Natural killer cell (primary cell): ENCODE measurements around the gene OOSP4A. TPM values are rescaled to one million over a fixed set of nuclear protein-coding genes. Genes with fewer than 3 reads are reported as not detected.

Source experiments
- ATAC-seq, 3 donors: fragments of 150-1000 bp in 2 of 3; fragments of 200-7000 bp in 1 of 3; cut with Tn5 transposase; 1 replicate in 1 of 3; 2 replicates in 2 of 3; pipeline ENCODE4 v1.10.0; 2021; ENCODE audit warnings: mild to moderate bottlenecking in 2 of 3, moderate library complexity in 2 of 3
- DNase-seq, 2 donors: peaks; one replicate each; pipeline versions ENCODE4 v3.0.0 to v3.0.0-alpha.2; 2013 to 2021; ENCODE audit warnings: mixed read lengths in 1 of 2
- H3K27ac ChIP-seq: one replicate; pipeline ENCODE4 v1.5.1; 2013; ENCODE audit warnings: mild to moderate bottlenecking, low read length
- H3K27me3 ChIP-seq: one replicate; pipeline ENCODE4 v1.6.1; 2013; ENCODE audit warnings: low read length; ENCODE audit not compliant: control insufficient read depth, insufficient read depth
- H3K36me3 ChIP-seq: one replicate; pipeline ENCODE4 v1.6.1; 2013; ENCODE audit warnings: low read length; ENCODE audit not compliant: control insufficient read depth, insufficient read depth
- H3K4me1 ChIP-seq: one replicate; pipeline ENCODE4 v1.6.1; 2013; ENCODE audit warnings: low read length; ENCODE audit not compliant: control insufficient read depth, insufficient read depth
- H3K4me3 ChIP-seq: one replicate; pipeline ENCODE4 v1.5.1; 2013; ENCODE audit warnings: low read length
- H3K9me3 ChIP-seq: one replicate; pipeline ENCODE4 v1.6.1; 2013; ENCODE audit warnings: low read length; ENCODE audit not compliant: control insufficient read depth, insufficient read depth
- H3K27ac Mint-ChIP-seq, 2 donors: one replicate each; pipeline ENCODE4 v1.8.0; 2022; ENCODE audit warnings: mild to moderate bottlenecking in 2 of 2, mixed read lengths in 2 of 2, moderate library complexity in 1 of 2
- H3K27me3 Mint-ChIP-seq, 2 donors: one replicate each; pipeline ENCODE4 v1.8.0; 2022; ENCODE audit warnings: low read depth in 2 of 2, mixed read lengths in 2 of 2
- H3K36me3 Mint-ChIP-seq: one replicate; pipeline ENCODE4 v1.8.0; 2022; ENCODE audit warnings: mixed read lengths
- H3K4me1 Mint-ChIP-seq, 2 donors: one replicate each; pipeline ENCODE4 v1.8.0; 2022; ENCODE audit warnings: mixed read lengths in 2 of 2
- H3K4me3 Mint-ChIP-seq: one replicate; pipeline ENCODE4 v1.8.0; 2022; ENCODE audit warnings: mild to moderate bottlenecking, moderate library complexity, mixed read lengths
- H3K9me3 Mint-ChIP-seq, 2 donors: one replicate each; pipeline ENCODE4 v1.8.0; 2022; ENCODE audit warnings: mixed read lengths in 2 of 2
- CTCF ChIP-seq: fragments of 200-600 bp; IDR thresholded peaks from one replicate; pipeline ENCODE4 v1.8.0; 2022; ENCODE audit warnings: antibody characterized with exemption
- WGBS: methylation state at CpG from one replicate; pipeline ENCODE4 v1.1.7; 2013; ENCODE audit warnings: missing lambda C conversion rate; ENCODE audit not compliant: insufficient coverage; 5-methylcytosine and 5-hydroxymethylcytosine counted together
- intact Hi-C: fragments of 100-400 bp; cut with micrococcal nuclease; formaldehyde crosslinking; loops from one replicate; pipeline ENCODE4 v1.14.2; 2022
- total RNA-seq, 4 donors: library from RNA; stranded (reverse); fragments of 120-200 nt in 1 of 4; gene quantifications; one replicate each; pipeline versions ENCODE4 v1.2.3 to v1.2.4, GENCODE V29; 2013 to 2022

The OOSP4A gene
- total RNA-seq, 3 donors from 2014 or later (not counting 1 experiment from before 2014, with no cell fraction given) = not detected

- Mint-ChIP-seq H3K27ac (no peak overlapping the region), H3K4me3 (no peak overlapping the region), H3K36me3 (no peaks in the 10 kb centered on the region), H3K27me3 (peaks cover 0 to 12% of the 10 kb centered on the region in 2 donors), H3K4me1 (peaks cover 0 to 10% of the 10 kb centered on the region in 2 donors), H3K9me3 (peaks cover 2% of the 10 kb centered on the region in 2 donors)
- TF ChIP-seq CTCF = no peak
- Histone ChIP-seq H3K36me3 (no peaks in the 10 kb centered on the region), H3K27ac (no peak overlapping the region), H3K27me3 (no peaks in the 10 kb centered on the region), H3K9me3 (no peaks in the 10 kb centered on the region), H3K4me3 (no peak overlapping the region), H3K4me1 (no peaks in the 10 kb centered on the region)
- intact Hi-C loops = no loop called here
- DNase-seq = no peak
- ATAC-seq = no peak
- WGBS = 88% methylated on average over 3 of the region's 4 CpGs
These were observed 22.7 kb upstream of the OOSP4A start for GRCh38 chr11:59941091-59941490.

- WGBS = 97% methylated on average over 1 of the region's 3 CpGs
- H3K4me3 Mint-ChIP-seq = no peak overlapping the region
- no peaks in the 10 kb centered on the region for H3K27me3 ChIP-seq
- no peaks in the 10 kb centered on the region for H3K36me3 ChIP-seq
- H3K36me3 Mint-ChIP-seq = no peaks in the 10 kb centered on the region
- no peak for TF ChIP-seq CTCF
- ATAC-seq = no peak
- no peak overlapping the region for H3K4me3 ChIP-seq
- H3K9me3 Mint-ChIP-seq = peaks cover 2% of the 10 kb centered on the region in 2 donors
- no peaks in the 10 kb centered on the region for H3K4me1 ChIP-seq
- peaks cover 0 to 6% of the 10 kb centered on the region in 2 donors for H3K4me1 Mint-ChIP-seq
- intact Hi-C loops = no loop called here
- no peak overlapping the region for H3K27ac ChIP-seq
- H3K27me3 Mint-ChIP-seq = peaks cover 0 to 14% of the 10 kb centered on the region in 2 donors
- no peaks in the 10 kb centered on the region for H3K9me3 ChIP-seq
- H3K27ac Mint-ChIP-seq = no peak overlapping the region
- DNase-seq = no peak
These were observed 19.7 kb upstream of the OOSP4A start for GRCh38 chr11:59943997-59944714.

- H3K27me3 Mint-ChIP-seq = peaks cover 0 to 11% of the 10 kb centered on the region in 2 donors
These were observed 19.1 kb upstream of the OOSP4A start for GRCh38 chr11:59944720-59945119.

More at GRCh38 chr11:59944720-59945119, 19.1 kb upstream of the OOSP4A start:
- H3K9me3 Mint-ChIP-seq = no peaks in the 10 kb centered on the region
- Histone ChIP-seq H3K4me3 (no peak overlapping the region), H3K36me3 (no peaks in the 10 kb centered on the region), H3K9me3 (no peaks in the 10 kb centered on the region), H3K27ac (no peak overlapping the region), H3K27me3 (no peaks in the 10 kb centered on the region), H3K4me1 (no peaks in the 10 kb centered on the region)
- H3K27ac Mint-ChIP-seq = no peak overlapping the region
- intact Hi-C loops = no loop called here
- WGBS = 72% methylated on average over 2 of the region's 2 CpGs
- ATAC-seq (no peak), DNase-seq (no peak)
- no peaks in the 10 kb centered on the region for H3K36me3 Mint-ChIP-seq
- H3K4me1 Mint-ChIP-seq = peaks cover 0 to 6% of the 10 kb centered on the region in 2 donors
- TF ChIP-seq CTCF = no peak
- no peak overlapping the region for H3K4me3 Mint-ChIP-seq
